CD4-positive, alpha-beta memory T cell (primary cell): Measurements from ENCODE around the gene PDE3B. TPM values are rescaled to one million over a fixed set of nuclear protein-coding genes. Genes with fewer than 3 reads are reported as not detected.

Experiments
- CTCF ChIA-PET: fragments of 350-600 bp; sonication (Branson Sonifier 250); formaldehyde crosslinking; loops from one replicate; lab custom pipeline; 2021; ENCODE audit warnings: inconsistent platforms; ENCODE audit not compliant: partially characterized antibody; lab: Charles Lee
- POLR2A ChIA-PET: fragments of 350-600 bp; sonication (Branson Sonifier 250); formaldehyde crosslinking; loops from one replicate; lab custom pipeline; 2021; ENCODE audit not compliant: partially characterized antibody; lab: Charles Lee
- DNase-seq, 5 donors: peaks; one replicate each; pipeline versions ENCODE4 v3.0.0 to v3.0.0-alpha.2; 2020 to 2022; ENCODE audit warnings: mixed read lengths in 1 of 5
- H3K27ac ChIP-seq: one replicate; pipeline ENCODE4 v1.7.0; 2013; ENCODE audit warnings: low read depth, low read length
- H3K27me3 ChIP-seq: 2 replicates; pipeline ENCODE4 v1.7.0; 2013; ENCODE audit warnings: mild to moderate bottlenecking, low read length, moderate library complexity; ENCODE audit not compliant: insufficient read depth
- H3K36me3 ChIP-seq: 2 replicates; pipeline ENCODE4 v1.7.0; 2013; ENCODE audit warnings: mild to moderate bottlenecking, low read length, moderate library complexity; ENCODE audit not compliant: insufficient read depth
- H3K4me1 ChIP-seq: 2 replicates; pipeline ENCODE4 v1.7.0; 2013; ENCODE audit warnings: mild to moderate bottlenecking, low read length, moderate library complexity; ENCODE audit not compliant: insufficient read depth
- H3K4me3 ChIP-seq, 2 donors: one replicate each; pipeline ENCODE4 v1.7.0; 2013; ENCODE audit warnings: low read length in 2 of 2, mild to moderate bottlenecking in 1 of 2
- H3K9me3 ChIP-seq, 2 donors: one replicate each; pipeline ENCODE4 v1.7.0; 2013; ENCODE audit warnings: low read length in 2 of 2, control low read depth in 1 of 2; ENCODE audit not compliant: control insufficient read depth in 1 of 2
- H3K27ac Mint-ChIP-seq, 7 donors: one replicate each; pipeline ENCODE4 v1.8.0; 2020 to 2021; ENCODE audit warnings: mixed read lengths in 7 of 7, mild to moderate bottlenecking in 6 of 7, inconsistent platforms in 3 of 7, moderate library complexity in 3 of 7
- H3K27me3 Mint-ChIP-seq, 2 donors: one replicate each; pipeline ENCODE4 v1.8.0; 2020 to 2021; ENCODE audit warnings: mixed read lengths in 2 of 2
- H3K36me3 Mint-ChIP-seq, 2 donors: one replicate each; pipeline ENCODE4 v1.8.0; 2020 to 2021; ENCODE audit warnings: mixed read lengths in 2 of 2, inconsistent platforms in 1 of 2, mild to moderate bottlenecking in 1 of 2
- H3K4me1 Mint-ChIP-seq, 4 donors: one replicate each; pipeline ENCODE4 v1.8.0; 2020 to 2021; ENCODE audit warnings: mixed read lengths in 4 of 4, mild to moderate bottlenecking in 1 of 4
- H3K4me3 Mint-ChIP-seq, 8 donors: one replicate each; pipeline ENCODE4 v1.8.0; 2020 to 2021; ENCODE audit warnings: mixed read lengths in 8 of 8, mild to moderate bottlenecking in 7 of 8, moderate library complexity in 6 of 8, inconsistent platforms in 3 of 8
- H3K9me3 Mint-ChIP-seq, 8 donors: one replicate each; pipeline ENCODE4 v1.8.0; 2020 to 2021; ENCODE audit warnings: mixed read lengths in 8 of 8, mild to moderate bottlenecking in 5 of 8, inconsistent platforms in 3 of 8, moderate library complexity in 1 of 8
- intact Hi-C: fragments of 100-400 bp; cut with micrococcal nuclease; formaldehyde crosslinking; loops from one replicate; pipeline ENCODE4 v1.15.1; 2023
- polyA plus RNA-seq, 2 donors: library from polyadenylated mRNA; unstranded; fragments of 300-500 nt; fragmentation: Illumina TruSeq; gene quantifications; one replicate each; pipeline ENCODE4 v1.2.3, GENCODE V29; 2021
- total RNA-seq, 2 experiments: library from RNA; stranded (reverse); gene quantifications; one replicate each; pipeline ENCODE4 v1.2.3, GENCODE V29; 2021

The PDE3B gene
- total and polyA plus RNA-seq, 4 experiments from 2014 or later, result 34.1 to 222 (median 131) TPM

DNA sequence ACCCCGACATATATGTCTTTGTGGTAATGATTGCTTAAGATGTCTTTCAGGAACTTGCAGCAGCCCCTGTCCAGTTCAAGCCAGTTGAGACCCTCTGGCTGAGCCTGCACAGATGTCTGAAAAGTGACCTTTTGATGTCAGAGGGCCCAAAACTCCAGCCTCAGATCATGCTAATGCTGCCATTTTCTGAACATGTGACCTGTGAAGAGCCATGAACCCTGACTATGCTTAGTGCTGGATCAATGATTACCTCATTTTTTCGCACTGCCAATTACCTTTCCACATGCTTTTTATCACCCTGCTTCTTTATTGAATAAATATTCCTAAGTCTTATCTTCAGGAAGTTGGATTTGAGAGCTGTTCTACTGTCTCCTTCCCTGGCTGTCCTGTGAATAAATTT is 255.3 kb downstream of the PDE3B start:
- ChIA-PET CTCF (interaction anchor here (2.0 kb wide), 1 partner anchor 9 kb away, joined by 24 read pairs; no protein-coding TSS in a partner anchor), POLR2A (no interaction called here)
- no peak overlapping the region for H3K4me3 Mint-ChIP-seq
- peaks cover 0 to 2% of the 10 kb centered on the region in 2 donors for H3K27me3 Mint-ChIP-seq
- H3K4me1 ChIP-seq, result no peaks in the 10 kb centered on the region
- no peak overlapping the region for H3K27ac ChIP-seq
- H3K27me3 ChIP-seq, result no peaks in the 10 kb centered on the region
- intact Hi-C loops, result loop anchor here (10.0 kb wide), 1 partner anchor 1034 kb away; no protein-coding TSS in a partner anchor
- no peaks in the 10 kb centered on the region for H3K36me3 Mint-ChIP-seq
- no peaks in the 10 kb centered on the region for H3K36me3 ChIP-seq
- H3K9me3 ChIP-seq, result no peaks in the 10 kb centered on the region
- no peaks in the 10 kb centered on the region for H3K9me3 Mint-ChIP-seq
- peaks cover 0 to 3% (median under 1%) of the 10 kb centered on the region in 4 donors for H3K4me1 Mint-ChIP-seq
- no peak for DNase-seq
- H3K27ac Mint-ChIP-seq, result no peak overlapping the region
- H3K4me3 ChIP-seq, result no peak overlapping the region

DNA sequence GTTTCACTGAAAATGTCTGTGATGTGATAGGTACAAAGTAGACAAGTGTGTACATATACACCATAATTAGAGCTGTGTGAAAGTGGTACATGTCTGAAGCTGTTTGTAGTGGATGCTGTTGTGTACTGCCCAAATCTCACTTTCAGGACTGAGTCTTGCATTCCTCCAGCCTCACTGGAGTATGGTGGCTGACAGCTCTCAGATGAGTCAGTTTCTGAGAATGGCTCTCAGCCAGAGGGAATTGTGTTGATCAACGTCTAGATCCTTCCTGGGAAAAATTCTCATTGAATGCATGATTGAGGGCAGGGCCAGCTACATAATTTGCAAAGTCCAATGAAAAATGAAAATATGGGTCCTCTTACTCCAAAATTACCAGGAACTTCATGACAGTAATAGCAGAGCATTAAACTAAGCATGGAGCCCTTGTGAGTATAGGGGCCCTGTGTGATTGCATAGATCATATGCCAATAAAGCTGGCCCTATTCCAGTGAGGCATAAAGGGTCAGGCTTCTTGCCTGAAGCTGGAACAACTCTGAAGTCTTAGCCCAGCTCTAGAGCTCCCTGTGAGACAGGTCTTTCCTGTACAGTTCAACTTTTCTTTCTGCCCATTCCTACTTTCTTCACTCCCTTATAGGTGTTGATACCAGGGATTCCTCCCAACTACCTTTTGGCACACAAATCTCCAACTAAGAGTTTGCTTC is 259.2 kb downstream of the PDE3B start:
- Mint-ChIP-seq H3K27me3 (peaks cover 0 to 2% of the 10 kb centered on the region in 2 donors), H3K4me3 (no peak overlapping the region), H3K27ac (peak overlapping the region in 1 of 7 donors; percentile 6), H3K36me3 (peaks cover 0 to 6% of the 10 kb centered on the region in 2 donors), H3K9me3 (no peaks in the 10 kb centered on the region), H3K4me1 (peaks cover 16 to 40% (median 26%) of the 10 kb centered on the region in 4 donors)
- CTCF ChIA-PET, result interaction anchor here (1.0 to 6.5 kb wide), 6 partner anchors 11 to 366 kb away, joined by 3 to 45 read pairs (median 6); partner anchors contain the start of gene CYP2R1
- Histone ChIP-seq H3K4me3 (no peak overlapping the region), H3K27me3 (no peaks in the 10 kb centered on the region), H3K36me3 (no peaks in the 10 kb centered on the region), H3K4me1 (peaks cover 20% of the 10 kb centered on the region), H3K27ac (no peak overlapping the region), H3K9me3 (no peaks in the 10 kb centered on the region)
- intact Hi-C loops, result no loop called here
- POLR2A ChIA-PET, result interaction anchor here (1.0 to 1.3 kb wide), 2 partner anchors 10 to 12 kb away, joined by 3 to 5 read pairs; partner anchors contain the start of gene CYP2R1
- DNase-seq, result no peak

DNA sequence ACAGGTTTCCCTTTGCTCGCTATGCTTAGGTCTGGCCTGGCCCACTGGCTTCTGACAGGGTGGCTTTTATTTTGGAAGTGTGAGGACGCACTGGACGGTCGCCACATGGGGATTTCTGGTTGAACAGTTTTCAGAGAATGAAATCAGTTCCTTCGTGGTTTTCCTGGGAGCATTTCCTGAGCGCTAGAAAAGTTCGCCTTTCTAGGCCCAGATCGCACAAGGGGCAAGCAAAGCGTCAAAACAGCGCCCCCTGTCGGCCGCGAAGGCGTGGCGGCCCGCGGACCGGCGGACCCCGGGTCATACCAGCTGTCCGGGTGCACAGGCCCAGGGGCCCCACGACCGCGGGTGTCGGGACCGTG is 261.1 kb downstream of the PDE3B start:
- Mint-ChIP-seq H3K27ac (peak overlapping the region; percentile 77 to 95 (median 91)), H3K4me3 (peak overlapping the region; percentile 91 to 99 (median 96)), H3K27me3 (no peaks in the 10 kb centered on the region), H3K9me3 (no peaks in the 10 kb centered on the region), H3K4me1 (peaks cover 22 to 50% (median 34%) of the 10 kb centered on the region in 4 donors), H3K36me3 (peaks cover 0 to 6% of the 10 kb centered on the region in 2 donors)
- ChIA-PET CTCF (interaction anchor here (0.5 to 6.9 kb wide), 24 partner anchors 10 to 425 kb away, joined by 3 to 202 read pairs (median 6); partner anchors contain the start of genes CALCB, CYP2R1, PDE3B and PSMA1), POLR2A (interaction anchor here (1.0 to 1.8 kb wide), 6 partner anchors 13 to 404 kb away, joined by 3 to 7 read pairs (median 4); partner anchors contain the start of genes CYP2R1, PDE3B and PSMA1)
- Histone ChIP-seq H3K9me3 (no peaks in the 10 kb centered on the region), H3K27ac (peak overlapping the region; percentile 68), H3K36me3 (no peaks in the 10 kb centered on the region), H3K27me3 (no peaks in the 10 kb centered on the region), H3K4me1 (peaks cover 29% of the 10 kb centered on the region), H3K4me3 (peak overlapping the region; percentile 72 to 99)
- intact Hi-C loops, result loop anchor here (1.0 kb wide), 4 partner anchors 12 to 384 kb away; partner anchors contain the start of genes CYP2R1 and PSMA1
- peak; percentile 68 to 76 (median 72) for DNase-seq

DNA sequence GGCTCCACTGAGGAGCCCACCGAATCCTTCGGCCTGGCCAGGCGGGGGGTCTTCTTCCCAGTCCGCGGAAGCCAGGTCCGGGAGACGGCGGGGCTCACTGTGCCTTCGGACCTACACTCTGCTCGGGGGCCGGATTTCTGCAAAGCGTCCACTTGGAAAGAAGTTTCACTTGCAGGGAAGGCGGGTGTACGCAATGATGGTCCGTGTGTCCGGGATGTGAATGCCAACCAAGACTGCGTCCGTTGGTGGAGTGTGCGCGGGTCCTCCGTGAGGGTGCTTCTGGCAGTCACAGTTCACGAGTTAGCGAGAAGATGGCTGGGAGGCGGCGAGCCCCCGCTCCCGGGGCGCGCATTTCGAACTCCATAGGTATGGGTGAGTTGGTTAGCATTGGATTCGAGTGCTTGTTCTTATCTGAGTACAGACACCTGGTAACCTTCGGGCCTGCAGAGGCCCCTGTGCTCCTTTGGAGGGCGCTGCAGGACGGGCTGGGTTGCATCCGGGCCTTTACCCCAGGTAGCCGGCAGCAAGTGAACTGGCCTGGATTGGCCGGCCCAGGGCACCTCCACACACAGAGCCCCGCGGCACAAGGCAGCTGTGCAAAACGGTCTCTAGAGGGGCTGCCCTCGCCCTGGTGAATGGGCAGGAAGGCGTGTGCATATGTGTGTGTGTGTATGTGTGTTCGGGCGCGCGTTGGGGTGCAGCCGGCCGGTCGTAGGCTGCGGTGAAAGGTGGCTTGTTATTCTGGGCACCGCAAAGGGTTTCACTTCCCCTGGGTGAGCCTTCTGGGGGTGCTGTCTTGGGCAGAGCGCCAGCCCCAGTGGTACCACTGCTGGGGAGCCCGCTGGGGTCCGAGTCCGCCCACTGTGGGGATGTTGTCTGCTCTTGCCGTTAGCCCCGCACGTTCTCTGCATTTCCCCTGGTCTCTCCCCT is 261.8 kb downstream of the PDE3B start:
- peak overlapping the region; percentile 92 to 96 (median 94) for H3K27ac Mint-ChIP-seq
- POLR2A ChIA-PET, result interaction anchor here (0.6 to 4.1 kb wide), 9 partner anchors 11 to 405 kb away, joined by 3 to 39 read pairs (median 4); partner anchors contain the start of genes CYP2R1, PDE3B and PSMA1
- Histone ChIP-seq H3K27me3 (no peaks in the 10 kb centered on the region), H3K9me3 (no peaks in the 10 kb centered on the region), H3K4me3 (peak overlapping the region; percentile 72 to 99), H3K27ac (peak overlapping the region; percentile 68), H3K4me1 (peaks cover 29% of the 10 kb centered on the region), H3K36me3 (no peaks in the 10 kb centered on the region)
- H3K4me3 Mint-ChIP-seq, result peak overlapping the region; percentile 91 to 99 (median 96)
- intact Hi-C loops, result loop anchor here (1.0 to 2.0 kb wide), 4 partner anchors 13 to 1129 kb away; partner anchors contain the start of genes CYP2R1 and PSMA1
- CTCF ChIA-PET, result interaction anchor here (0.8 to 7.9 kb wide), 31 partner anchors 9 to 585 kb away, joined by 3 to 202 read pairs (median 9); partner anchors contain the start of genes CALCB, CYP2R1, PDE3B and PSMA1
- peak; percentile 81 to 84 (median 82) for DNase-seq
- H3K4me1 Mint-ChIP-seq, result peaks cover 22 to 50% (median 34%) of the 10 kb centered on the region in 4 donors
- H3K9me3 Mint-ChIP-seq, result no peaks in the 10 kb centered on the region
- H3K36me3 Mint-ChIP-seq, result peaks cover 0 to 6% of the 10 kb centered on the region in 2 donors
- no peaks in the 10 kb centered on the region for H3K27me3 Mint-ChIP-seq

DNA sequence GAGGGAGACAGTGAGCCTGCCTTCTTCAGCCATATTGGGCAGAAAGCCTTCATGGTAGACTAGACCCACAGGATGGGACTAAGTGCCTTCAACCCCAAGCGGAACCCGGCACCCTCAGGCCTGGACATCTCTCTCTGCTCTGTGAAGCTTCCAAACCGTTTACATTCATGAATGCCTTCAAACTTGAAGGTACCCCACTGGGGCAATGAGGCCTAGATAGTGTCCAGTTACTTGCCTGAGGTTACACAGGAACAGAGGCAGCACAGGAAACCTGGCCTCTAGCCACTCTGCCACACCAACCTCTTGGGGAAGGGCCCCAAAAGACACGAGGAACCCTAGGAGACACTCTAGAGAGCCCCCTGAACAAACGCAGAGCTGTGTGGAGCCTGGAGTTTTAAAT is 263.0 kb downstream of the PDE3B start:
- no peaks in the 10 kb centered on the region for H3K36me3 ChIP-seq
- peaks cover 22 to 50% (median 34%) of the 10 kb centered on the region in 4 donors for H3K4me1 Mint-ChIP-seq
- no peaks in the 10 kb centered on the region for H3K27me3 ChIP-seq
- H3K36me3 Mint-ChIP-seq, result peaks cover 0 to 6% of the 10 kb centered on the region in 2 donors
- no peaks in the 10 kb centered on the region for H3K9me3 Mint-ChIP-seq
- intact Hi-C loops, result loop anchor here (2.0 kb wide), 1 partner anchor 1130 kb away; no protein-coding TSS in a partner anchor
- no peak overlapping the region for H3K27ac ChIP-seq
- CTCF ChIA-PET, result interaction anchor here (0.8 to 7.9 kb wide), 54 partner anchors 8 to 1134 kb away, joined by 3 to 202 read pairs (median 12); partner anchors contain the start of genes CALCB, CYP2R1, PDE3B and PSMA1
- no peak for DNase-seq
- H3K27ac Mint-ChIP-seq, result peak overlapping the region; percentile 53 to 96 (median 92)
- peaks cover 29% of the 10 kb centered on the region for H3K4me1 ChIP-seq
- POLR2A ChIA-PET, result interaction anchor here (0.9 to 4.1 kb wide), 9 partner anchors 9 to 407 kb away, joined by 3 to 39 read pairs (median 8); partner anchors contain the start of genes COPB1, CYP2R1 and PSMA1
- H3K4me3 Mint-ChIP-seq, result peak overlapping the region; percentile 55 to 96 (median 68)
- H3K9me3 ChIP-seq, result no peaks in the 10 kb centered on the region
- H3K27me3 Mint-ChIP-seq, result no peaks in the 10 kb centered on the region
- H3K4me3 ChIP-seq, result no peak overlapping the region

DNA sequence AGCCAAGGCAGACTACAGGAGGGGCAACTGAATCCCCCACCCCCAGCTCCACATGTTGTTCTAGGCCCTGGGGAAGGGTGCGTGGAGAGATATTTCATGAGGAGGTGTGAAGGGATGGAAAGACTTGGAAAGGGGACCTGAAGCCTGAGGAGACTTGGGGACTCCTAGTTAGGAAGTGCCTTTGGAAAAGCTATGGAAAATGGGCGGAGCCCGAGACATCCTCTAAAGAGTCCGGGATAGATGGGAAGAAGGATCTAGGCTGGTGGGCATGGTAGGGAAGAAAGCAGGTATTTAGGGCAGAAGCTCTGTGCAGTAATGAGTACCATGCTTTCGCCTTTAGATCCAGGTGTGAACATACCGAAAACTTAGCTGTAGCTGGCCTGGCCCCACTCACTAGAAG is 263.4 kb downstream of the PDE3B start:
- peak overlapping the region in 1 of 8 donors; percentile 21 for H3K4me3 Mint-ChIP-seq
- Histone ChIP-seq H3K27me3 (no peaks in the 10 kb centered on the region), H3K4me1 (peaks cover 29% of the 10 kb centered on the region), H3K4me3 (no peak overlapping the region), H3K9me3 (no peaks in the 10 kb centered on the region), H3K27ac (no peak overlapping the region), H3K36me3 (no peaks in the 10 kb centered on the region)
- ChIA-PET CTCF (interaction anchor here (0.8 to 7.9 kb wide), 70 partner anchors 9 to 1135 kb away, joined by 3 to 202 read pairs (median 8); partner anchors contain the start of genes CALCB, CYP2R1, PDE3B and PSMA1), POLR2A (interaction anchor here (0.9 to 4.1 kb wide), 10 partner anchors 9 to 407 kb away, joined by 3 to 39 read pairs (median 8); partner anchors contain the start of genes COPB1, CYP2R1 and PSMA1)
- no peaks in the 10 kb centered on the region for H3K27me3 Mint-ChIP-seq
- no peak for DNase-seq
- peaks cover 22 to 50% (median 34%) of the 10 kb centered on the region in 4 donors for H3K4me1 Mint-ChIP-seq
- peak overlapping the region; percentile 53 to 96 (median 92) for H3K27ac Mint-ChIP-seq
- peaks cover 0 to 6% of the 10 kb centered on the region in 2 donors for H3K36me3 Mint-ChIP-seq
- intact Hi-C loops, result loop anchor here (1.0 to 2.0 kb wide), 6 partner anchors 263 to 1130 kb away; partner anchors contain the start of gene COPB1
- no peaks in the 10 kb centered on the region for H3K9me3 Mint-ChIP-seq
